MV-4-11 (cell line): ENCODE results near the gene TBCD.
"Not testable (repeated sequence)": the region's sequence is repeated elsewhere in the genome, so short reads cannot be mapped to it uniquely, and the experiment has no call there.

ENCODE experiments used
- DNase-seq: peaks from one replicate; lab custom pipeline; 2025; lab: John Stamatoyannopoulos, UW

The TBCD gene

GRCh38 chr17:82940226-82941020 lies 188.6 kb downstream of the TBCD start:
- peak; percentile 32 for DNase-seq

DNA sequence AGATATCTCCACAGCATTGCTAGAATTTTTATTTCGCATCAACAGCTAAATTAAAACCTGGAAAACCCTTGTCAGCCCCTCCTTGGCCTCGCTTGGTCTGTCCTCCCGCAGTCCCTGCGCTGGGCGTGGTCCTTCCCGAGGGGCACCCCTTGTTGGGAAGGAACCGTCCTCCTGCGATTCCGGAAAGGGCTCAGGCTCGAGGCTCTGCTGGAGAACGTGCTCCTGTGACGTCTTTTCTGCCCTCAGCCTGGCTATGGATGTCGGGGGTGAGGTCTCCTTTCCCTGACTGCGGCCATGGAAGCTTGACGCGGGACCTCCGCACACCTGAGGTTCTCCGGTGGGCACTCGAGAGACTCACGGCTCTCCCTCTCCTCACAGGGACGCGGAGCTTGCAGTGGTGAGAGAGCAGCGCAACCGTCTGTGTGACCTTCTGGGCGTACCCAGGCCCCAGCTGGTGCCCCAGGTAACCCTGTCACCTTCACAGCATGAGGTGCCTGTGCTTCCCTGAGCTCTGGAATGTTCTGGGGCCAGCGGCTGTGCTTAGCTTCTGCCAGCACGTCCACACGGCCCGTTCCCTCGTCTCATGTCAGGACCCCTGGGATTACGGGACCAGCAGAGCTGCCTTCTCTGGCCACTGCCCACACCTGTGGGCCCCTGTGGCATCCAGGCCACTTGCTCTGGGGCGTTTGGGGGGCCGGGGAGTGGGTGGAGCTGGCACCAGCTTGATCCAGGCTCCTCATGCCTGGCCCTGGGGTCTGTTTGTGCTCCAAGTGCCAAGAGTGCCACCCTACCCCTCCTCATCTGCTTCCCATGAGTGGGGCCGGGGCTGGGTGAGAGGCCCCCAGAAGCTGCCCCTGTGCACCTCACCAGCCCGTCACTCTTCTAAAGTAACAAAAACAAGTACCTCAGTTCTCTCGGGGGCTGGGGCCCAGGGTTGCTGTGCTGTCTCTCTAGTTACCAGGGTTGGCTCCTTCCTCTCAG lies 189.4 kb downstream of the TBCD start:
- no peak for DNase-seq

DNA sequence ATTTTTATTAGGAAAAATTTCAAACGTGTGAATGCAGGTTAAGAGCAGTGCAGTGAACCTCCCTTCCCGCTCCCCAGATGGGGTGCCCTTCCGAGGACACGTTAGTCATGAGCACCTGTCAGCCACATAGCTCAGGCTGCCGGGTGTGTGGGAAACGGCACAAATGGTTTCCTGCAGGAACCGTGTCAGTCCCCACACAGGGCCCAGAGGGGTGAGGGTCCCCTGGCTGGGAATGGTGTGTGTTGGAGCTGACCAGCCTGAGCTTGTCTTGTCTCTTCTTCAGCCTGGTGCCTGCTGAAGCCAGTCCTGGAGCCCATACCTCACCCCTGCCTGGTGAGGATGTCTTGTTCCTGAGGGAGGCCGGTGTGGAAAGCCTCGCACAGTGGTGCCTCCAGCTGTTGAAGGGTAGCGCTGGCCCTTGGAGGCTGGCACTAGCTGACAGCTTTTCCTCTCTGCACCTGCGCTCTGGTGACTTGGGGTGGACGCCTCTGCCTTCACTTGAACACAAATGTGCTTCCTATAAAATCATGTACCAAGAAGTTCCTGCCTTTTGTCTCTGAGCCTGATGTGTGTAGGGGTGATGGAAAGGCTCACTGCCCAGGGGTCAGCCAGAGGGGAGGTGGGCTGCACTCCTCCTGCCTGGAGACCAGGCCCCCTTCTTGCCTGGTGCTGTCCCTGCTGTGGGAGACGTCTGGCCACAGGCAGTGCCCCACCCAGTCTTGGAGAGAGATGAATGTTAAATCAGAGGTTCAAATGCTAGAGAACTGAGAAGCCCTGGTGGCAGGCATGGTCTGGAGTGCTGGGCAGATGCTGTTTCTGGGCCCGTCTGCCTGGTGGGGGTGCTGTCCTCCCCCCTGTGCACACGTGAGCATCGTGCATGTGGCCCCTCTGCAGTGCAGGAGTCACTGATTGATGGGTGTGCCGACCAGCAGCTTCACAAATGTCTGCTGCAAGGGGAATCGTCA lies 190.6 kb downstream of the TBCD start:
- DNase-seq: no peak

DNA sequence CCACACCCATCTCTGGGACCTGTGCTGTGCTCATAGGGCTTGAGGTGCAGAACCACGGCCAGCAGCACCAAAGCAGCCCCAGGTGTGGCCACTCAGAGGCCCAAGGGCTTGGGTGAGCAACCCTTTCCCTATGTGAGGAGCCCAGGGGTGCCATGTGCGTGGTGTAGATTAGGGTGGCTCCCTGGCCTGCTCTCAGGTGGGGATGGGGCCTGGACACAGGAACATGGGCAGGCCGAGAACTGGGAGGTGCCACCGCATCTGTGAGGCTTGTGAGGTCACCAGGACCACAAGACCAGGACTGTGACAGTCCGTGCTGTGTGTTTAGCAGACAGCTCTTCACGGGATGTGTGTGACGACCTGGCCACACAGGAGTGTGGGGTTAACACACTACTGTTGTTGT lies 191.5 kb downstream of the TBCD start:
- DNase-seq: no peak

GRCh38 chr17:82943751-82944150 lies 191.9 kb downstream of the TBCD start:
- no peak for DNase-seq

GRCh38 chr17:82944990-82945389 lies 193.1 kb downstream of the TBCD start:
- DNase-seq: no peak

DNA sequence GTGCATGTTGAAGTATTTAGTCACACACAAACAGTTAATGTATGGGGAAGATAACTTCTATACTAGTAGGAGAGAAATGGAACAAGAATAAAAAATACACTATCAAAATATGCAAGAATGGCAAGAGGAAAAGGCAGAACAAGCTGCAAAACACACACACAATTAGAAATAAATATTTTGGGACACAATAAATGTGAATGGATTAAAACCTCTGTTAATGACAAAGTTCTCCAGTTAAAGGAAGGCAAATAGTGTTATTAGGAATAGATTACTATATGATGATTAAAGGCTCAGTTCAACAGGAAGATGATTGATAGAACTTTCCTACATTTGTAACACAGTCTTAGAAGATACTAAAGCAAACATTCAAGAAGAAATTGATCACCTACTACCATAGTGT lies 194.2 kb downstream of the TBCD start:
- DNase-seq: no peak

DNA sequence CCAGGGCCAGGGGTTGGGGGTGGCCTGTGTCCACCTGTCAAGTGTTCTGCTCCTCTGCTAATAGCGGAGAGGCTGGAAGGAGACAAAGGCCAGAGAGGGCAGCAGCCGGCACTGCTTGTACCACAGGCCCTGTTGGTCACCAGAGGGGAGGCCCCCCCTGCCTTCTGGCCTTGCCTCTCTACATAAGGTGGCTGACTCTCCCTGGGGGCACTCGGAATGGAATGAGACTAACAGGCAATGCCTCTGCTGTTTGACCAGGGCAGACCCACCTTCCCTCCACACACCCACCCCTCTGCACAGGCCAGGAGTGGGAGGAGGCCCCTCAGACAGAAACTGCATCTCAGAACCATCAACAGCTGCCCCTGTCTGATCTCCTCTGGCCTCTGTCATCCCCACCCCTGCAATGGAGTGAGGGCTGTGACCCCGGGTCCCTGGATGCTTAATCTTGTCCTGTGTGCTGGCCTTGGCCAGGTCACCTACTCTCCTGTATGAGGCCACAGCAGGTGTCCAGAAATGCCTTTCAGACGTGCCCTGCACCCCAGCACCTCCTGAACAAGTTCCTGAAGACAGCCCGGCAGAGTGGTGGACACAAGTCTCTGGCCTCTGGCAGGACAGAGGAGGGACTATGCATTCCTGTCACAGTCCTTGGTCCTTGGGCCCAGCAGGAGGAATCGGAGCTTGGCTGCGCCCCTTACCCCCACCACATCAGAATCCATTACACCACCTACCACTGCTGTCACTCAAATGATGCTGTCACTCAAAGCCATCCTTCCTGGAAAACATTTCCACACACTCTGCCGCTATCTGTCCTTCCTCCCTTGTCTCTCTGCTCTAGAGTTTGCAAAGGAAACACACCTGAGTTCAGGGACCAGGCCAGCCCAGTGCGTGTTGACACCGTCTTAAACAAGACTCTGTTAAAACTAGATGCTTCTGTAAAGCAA lies 195.5 kb downstream of the TBCD start:
- DNase-seq: no peak

- no peak for DNase-seq
Measured at GRCh38 chr17:82948081-82948511, 196.2 kb downstream of the TBCD start.

- DNase-seq: no peak
Measured at GRCh38 chr17:82948957-82949356, 197.1 kb downstream of the TBCD start.

- no peak for DNase-seq
Measured at GRCh38 chr17:82949361-82949760, 197.5 kb downstream of the TBCD start.

GRCh38 chr17:82949984-82950383 lies 198.1 kb downstream of the TBCD start:
- DNase-seq: no peak

DNA sequence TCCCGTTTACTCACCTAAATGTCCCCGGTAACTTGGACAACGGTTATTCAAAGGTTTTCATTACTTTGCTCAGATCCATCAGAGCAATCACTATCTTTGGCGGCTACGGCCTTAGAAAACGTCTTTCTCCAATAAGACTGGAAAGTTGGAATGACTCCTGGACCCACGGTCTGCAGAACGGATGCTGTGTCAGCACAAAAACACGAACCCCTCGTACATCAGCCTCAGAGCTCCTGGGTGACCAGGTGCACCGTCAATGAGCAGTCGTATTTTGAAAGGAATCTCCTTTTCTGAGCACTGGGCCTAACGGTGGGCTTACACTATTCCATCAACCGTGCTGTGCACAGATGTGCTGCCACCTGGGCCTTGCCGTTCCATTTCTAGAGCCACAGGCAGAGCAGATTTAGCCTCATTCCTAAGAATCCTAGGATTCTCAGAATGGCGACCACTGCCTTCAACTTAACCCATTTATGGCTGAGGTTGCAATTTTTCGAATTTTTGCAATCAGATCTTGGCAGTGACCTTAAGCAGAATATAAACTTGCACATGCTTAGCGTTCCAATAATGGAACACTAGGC lies 198.7 kb downstream of the TBCD start:
- no peak for DNase-seq

GRCh38 chr17:82952019-82952418 lies 200.2 kb downstream of the TBCD start:
- DNase-seq: no peak

GRCh38 chr17:82955106-82955505 lies 203.2 kb downstream of the TBCD start:
- not testable (repeated sequence) for DNase-seq

DNA sequence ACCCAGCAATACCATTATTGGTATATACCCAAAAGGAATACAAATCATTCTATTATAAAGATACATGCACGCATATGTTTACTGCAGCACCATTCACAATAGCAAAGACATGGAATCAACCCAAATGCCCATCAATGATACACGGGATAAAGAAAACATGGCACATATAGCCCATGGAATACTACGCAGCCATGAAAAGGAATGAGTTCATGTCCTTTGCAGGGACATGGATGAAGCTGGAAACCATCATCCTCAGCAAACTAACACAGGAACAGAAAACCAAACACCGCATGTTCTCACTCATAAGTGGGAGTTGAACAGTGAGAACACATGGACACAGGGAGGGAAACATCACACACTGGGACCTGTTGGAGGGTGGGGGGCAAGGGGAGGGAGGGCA lies 203.8 kb downstream of the TBCD start:
- not testable (repeated sequence) for DNase-seq

GRCh38 chr17:82956146-82956725 lies 204.4 kb downstream of the TBCD start:
- no peak for DNase-seq

DNA sequence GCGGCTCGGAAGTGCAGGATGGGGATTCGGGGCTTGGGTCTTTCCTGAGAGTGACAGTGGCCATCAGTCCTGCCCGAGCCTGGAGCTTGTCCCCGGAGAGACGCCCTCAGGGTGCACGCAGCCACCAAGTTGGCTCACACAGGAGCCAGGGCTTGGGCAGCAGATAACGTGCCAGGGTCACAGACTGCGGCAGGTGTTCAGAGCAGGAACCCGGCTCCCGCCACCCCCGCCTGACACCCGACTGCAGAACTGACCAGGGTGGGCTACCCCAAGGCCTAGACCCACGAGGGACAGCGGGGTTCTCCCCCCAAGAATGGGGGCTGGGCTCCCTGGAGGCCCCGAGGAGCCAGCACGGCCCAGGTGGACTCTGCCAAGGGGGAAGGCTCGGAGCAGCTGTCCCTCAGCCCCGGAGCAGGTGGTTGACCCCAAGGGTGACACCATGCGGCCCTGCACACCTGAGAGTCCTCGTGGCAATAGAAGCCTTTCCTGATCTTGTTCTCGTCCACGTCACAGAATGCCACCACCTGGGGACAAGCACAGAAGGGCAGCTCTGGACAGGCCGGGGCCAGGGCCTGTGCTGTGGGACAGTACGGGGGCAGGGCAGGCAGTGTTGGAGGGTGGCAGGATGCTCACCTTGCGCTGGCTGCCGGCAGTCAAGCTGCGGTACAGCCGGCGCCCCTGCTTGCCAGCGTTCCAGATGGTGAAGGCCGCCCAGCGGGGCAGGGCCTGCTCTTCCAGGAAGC lies 205.0 kb downstream of the TBCD start:
- DNase-seq: no peak

DNA sequence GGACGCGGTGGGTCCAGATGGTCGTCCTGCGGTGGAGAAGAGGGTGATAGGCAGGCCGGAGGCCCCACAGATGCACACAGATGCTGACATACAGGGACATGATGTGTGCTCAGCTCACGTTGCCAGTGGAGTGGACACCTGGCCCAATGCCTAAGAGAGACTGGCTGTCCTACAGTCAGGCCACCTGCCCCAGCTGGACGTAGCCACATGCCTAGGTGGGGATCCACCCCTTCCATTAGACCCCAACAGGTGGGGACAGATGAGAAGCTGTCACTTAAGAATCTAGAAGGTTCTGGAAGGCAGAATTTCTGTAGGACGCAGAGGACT lies 205.6 kb downstream of the TBCD start:
- no peak for DNase-seq
